Spleen (tissue), 7 donors: ENCODE data around the gene PHPT1.
"Not testable (repeated sequence)": the region's sequence is repeated elsewhere in the genome, so short reads cannot be mapped to it uniquely, and the experiment has no call there.

Source experiments
- CTCF ChIP-seq, 11 experiments: fragments of 200-600 bp in 7 of 11; fragments of 450-650 bp in 4 of 11; sonication (generic) in 4 of 11; IDR thresholded peaks in 8 of 11; conservative IDR thresholded peaks in 3 of 11; 1 replicate in 7 of 11; 2 replicates in 4 of 11; pipeline versions ENCODE4 v1.4.0 to v1.8.0; 2016 to 2021; ENCODE audit warnings: antibody characterized with exemption in 11 of 11, inconsistent platforms in 4 of 11, mild to moderate bottlenecking in 1 of 11
- POLR2AphosphoS5 ChIP-seq, 3 donors: sonication (generic); formaldehyde crosslinking; IDR thresholded peaks; one replicate each; pipeline ENCODE4 v1.5.1; 2017; ENCODE audit warnings: antibody characterized with exemption in 3 of 3
- donor health status: DM: no; HTN: no; CAD: no; lungs with moderate emphysema.
- donor health status: DM: no; HTN: no; CAD: no.
- donor health status: DM: no; HTN: no; CAD: no.

- not testable (repeated sequence) for TF ChIP-seq POLR2AphosphoS5 (IDR thresholded peaks at IDR 0.05); CTCF (IDR thresholded peaks at IDR 0.05 in 8 of 11, conservative IDR thresholded peaks at IDR 0.05 in 3 of 11)
Measured at GRCh38 chr9:136866898-136867421, 17.8 kb downstream of the PHPT1 start.
